GM18858 (cell line): ENCODE results near the gene MPP2.
"Not testable (repeated sequence)": the region's sequence is repeated elsewhere in the genome, so short reads cannot be mapped to it uniquely, and the experiment has no call there.

Source experiments
- ATAC-seq: cut with Tn5 transposase; IDR thresholded peaks from one replicate; pipeline ENCODE4 v1.9.1; 2021; ENCODE audit not compliant: unreplicated experiment

The MPP2 gene

GRCh38 chr17:43931062-43931571, 23.8 kb upstream of the MPP2 start:
- no peak for ATAC-seq

GRCh38 chr17:43928609-43929008, 21.3 kb upstream of the MPP2 start:
- ATAC-seq = no peak

- not testable (repeated sequence) for ATAC-seq
Observed at GRCh38 chr17:43927929-43928328, 20.6 kb upstream of the MPP2 start.

- no peak for ATAC-seq
Observed at GRCh38 chr17:43927060-43927864, 19.9 kb upstream of the MPP2 start.

- ATAC-seq = no peak
Observed at GRCh38 chr17:43924558-43924957, 17.2 kb upstream of the MPP2 start.

GRCh38 chr17:43920500-43921095, 13.3 kb upstream of the MPP2 start:
- ATAC-seq = no peak

- no peak for ATAC-seq
Observed at GRCh38 chr17:43918026-43918389, 10.7 kb upstream of the MPP2 start.

- ATAC-seq = no peak
Observed at GRCh38 chr17:43917348-43918025, 10.2 kb upstream of the MPP2 start.

- no peak for ATAC-seq
Observed at GRCh38 chr17:43917016-43917347, 9.6 kb upstream of the MPP2 start.

- no peak for ATAC-seq
Observed at GRCh38 chr17:43916385-43916784, 9.0 kb upstream of the MPP2 start.

GRCh38 chr17:43915559-43915958, 8.2 kb upstream of the MPP2 start:
- no peak for ATAC-seq

- ATAC-seq = no peak
Observed at GRCh38 chr17:43914451-43914850, 7.1 kb upstream of the MPP2 start.

- ATAC-seq = no peak
Observed at GRCh38 chr17:43913584-43913983, 6.2 kb upstream of the MPP2 start.

GRCh38 chr17:43912635-43913304, 5.4 kb upstream of the MPP2 start:
- no peak for ATAC-seq

- ATAC-seq = no peak
Observed at GRCh38 chr17:43911904-43912303, 4.6 kb upstream of the MPP2 start.

- no peak for ATAC-seq
Observed at GRCh38 chr17:43909537-43910231, 2.3 kb upstream of the MPP2 start.

GRCh38 chr17:43907998-43908721, 824 bp upstream of the MPP2 start:
- no peak for ATAC-seq

GRCh38 chr17:43906951-43907424, 348 bp downstream of the MPP2 start:
- ATAC-seq = no peak

- no peak for ATAC-seq
Observed at GRCh38 chr17:43905985-43906852, 1.1 kb downstream of the MPP2 start.
